ENCODE results near the gene C14orf132. TPM values are rescaled to one million over a fixed set of nuclear protein-coding genes. Genes with fewer than 3 reads are reported as not detected.
A peak's percentile ranks its signal among the peaks of the same experiment; 100 is the strongest.

The C14orf132 gene
- total RNA-seq, 4 donors from 2014 or later = 28.3 to 78.3 (median 59.2) TPM

DNA sequence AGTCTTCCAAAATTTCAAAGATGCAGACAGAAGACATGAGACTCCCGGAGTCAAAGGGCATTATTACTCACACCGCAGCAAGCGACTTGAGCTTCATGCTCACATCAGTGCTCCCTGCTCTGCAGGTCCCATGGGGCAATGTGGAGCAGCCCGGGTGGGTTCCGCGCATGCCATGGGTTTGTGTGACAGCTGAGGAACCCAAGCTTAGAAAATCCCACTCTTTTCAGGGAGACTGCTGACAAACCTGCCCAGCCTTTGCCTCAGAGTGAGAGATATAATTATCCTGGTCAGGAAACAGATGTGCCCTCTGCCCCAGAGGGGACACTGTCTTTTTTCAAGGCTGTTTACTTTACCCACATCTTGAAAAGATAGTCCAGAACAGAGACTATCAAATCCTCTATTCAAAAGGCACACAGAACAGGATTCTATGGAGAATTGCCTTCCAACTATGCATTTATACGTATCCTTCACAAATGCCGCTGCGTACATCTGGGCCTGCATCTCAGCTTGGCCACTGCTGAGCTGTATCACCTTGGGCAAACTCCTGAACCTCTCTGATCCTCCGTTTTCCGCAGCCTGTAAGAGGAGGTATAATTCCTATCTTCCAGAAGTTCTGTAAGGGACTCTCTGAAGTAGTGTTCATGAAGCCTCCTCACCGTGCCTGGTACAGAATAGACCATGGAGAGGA is 16.0 kb downstream of the C14orf132 start:
- WGBS = 75% methylated on average over 12 of the region's 12 CpGs
- peaks cover 13 to 56% (median 48%) of the 10 kb centered on the region in 4 donors for H3K4me1 ChIP-seq
- DNase-seq (ENCODE audit: extremely low spot score) = no peak
- no peaks in the 10 kb centered on the region for H3K27me3 ChIP-seq
- no peaks in the 10 kb centered on the region for H3K9me3 ChIP-seq
- H3K27ac ChIP-seq (replicated peaks in 1 of 4) = peak overlapping the region in 3 of 4 donors; percentile 80 to 88 (median 86)
- H3K4me3 ChIP-seq = no peak overlapping the region
- intact Hi-C loops (cut with DNase I) = no loop called here
- peaks cover 0 to 10% (median 4%) of the 10 kb centered on the region in 4 donors for H3K36me3 ChIP-seq
- TF ChIP-seq, protein P1, sequence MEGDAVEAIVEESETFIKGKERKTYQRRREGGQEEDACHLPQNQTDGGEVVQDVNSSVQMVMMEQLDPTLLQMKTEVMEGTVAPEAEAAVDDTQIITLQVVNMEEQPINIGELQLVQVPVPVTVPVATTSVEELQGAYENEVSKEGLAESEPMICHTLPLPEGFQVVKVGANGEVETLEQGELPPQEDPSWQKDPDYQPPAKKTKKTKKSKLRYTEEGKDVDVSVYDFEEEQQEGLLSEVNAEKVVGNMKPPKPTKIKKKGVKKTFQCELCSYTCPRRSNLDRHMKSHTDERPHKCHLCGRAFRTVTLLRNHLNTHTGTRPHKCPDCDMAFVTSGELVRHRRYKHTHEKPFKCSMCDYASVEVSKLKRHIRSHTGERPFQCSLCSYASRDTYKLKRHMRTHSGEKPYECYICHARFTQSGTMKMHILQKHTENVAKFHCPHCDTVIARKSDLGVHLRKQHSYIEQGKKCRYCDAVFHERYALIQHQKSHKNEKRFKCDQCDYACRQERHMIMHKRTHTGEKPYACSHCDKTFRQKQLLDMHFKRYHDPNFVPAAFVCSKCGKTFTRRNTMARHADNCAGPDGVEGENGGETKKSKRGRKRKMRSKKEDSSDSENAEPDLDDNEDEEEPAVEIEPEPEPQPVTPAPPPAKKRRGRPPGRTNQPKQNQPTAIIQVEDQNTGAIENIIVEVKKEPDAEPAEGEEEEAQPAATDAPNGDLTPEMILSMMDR (IDR thresholded peaks at IDR 0.05) = no peak
- no peak for TF ChIP-seq POLR2AphosphoS5 (IDR thresholded peaks at IDR 0.05)
- TF ChIP-seq POLR2A (IDR thresholded peaks at IDR 0.05; ENCODE audit: low read depth) = no peak
- TF ChIP-seq EP300 (IDR thresholded peaks at IDR 0.05) = no peak

DNA sequence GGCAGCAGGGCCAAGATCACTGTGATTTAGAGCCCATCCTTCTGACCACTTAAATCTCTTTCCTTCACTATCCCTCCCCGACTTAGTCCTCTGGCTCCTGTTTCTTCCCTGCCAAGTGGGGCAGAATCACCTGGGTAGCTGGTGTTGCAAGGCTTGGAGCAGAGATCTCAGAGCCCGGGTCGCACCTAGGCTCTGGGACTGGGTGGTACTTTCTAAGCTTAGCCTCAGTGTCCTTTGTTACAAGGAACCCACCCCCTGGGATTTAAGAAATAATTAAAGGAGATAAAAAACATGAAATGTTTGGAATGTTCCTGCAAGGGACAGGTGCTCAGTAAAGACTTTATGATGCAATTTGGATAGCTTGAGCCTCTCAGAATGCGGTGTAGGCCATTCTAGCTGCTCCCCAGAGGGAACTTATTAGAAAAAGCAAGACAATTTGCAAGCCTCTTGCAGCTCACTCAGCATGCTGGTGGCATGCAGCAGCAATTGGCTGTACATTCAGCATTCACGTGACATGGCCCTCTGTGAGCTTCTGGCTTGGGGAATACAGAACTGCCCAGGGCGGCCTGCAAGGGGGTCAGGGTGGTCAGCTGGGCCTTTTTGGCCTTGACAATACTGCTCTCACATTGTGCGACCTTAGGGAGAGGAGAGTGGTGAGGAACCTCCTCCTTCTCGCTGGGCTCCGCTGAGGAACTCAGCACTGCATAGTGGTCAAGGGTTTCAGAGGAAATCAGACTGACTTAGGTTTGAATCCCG is 16.8 kb downstream of the C14orf132 start:
- WGBS = 92% methylated on average over 9 of the region's 10 CpGs
- TF ChIP-seq POLR2AphosphoS5 (IDR thresholded peaks at IDR 0.05) (no peak), EP300 (IDR thresholded peaks at IDR 0.05) (no peak), POLR2A (IDR thresholded peaks at IDR 0.05; ENCODE audit: low read depth) (no peak)
- TF ChIP-seq, protein P1 (IDR thresholded peaks at IDR 0.05) = no peak
- Histone ChIP-seq H3K9me3 (no peaks in the 10 kb centered on the region), H3K27ac (replicated peaks in 1 of 4) (peak overlapping the region in 1 of 4 donors; percentile 86), H3K36me3 (peaks cover 0 to 10% (median 4%) of the 10 kb centered on the region in 4 donors), H3K27me3 (no peaks in the 10 kb centered on the region), H3K4me3 (no peak overlapping the region), H3K4me1 (peaks cover 8 to 56% (median 48%) of the 10 kb centered on the region in 4 donors)
- DNase-seq (ENCODE audit: extremely low spot score) = no peak
- intact Hi-C loops (cut with DNase I) = no loop called here

DNA sequence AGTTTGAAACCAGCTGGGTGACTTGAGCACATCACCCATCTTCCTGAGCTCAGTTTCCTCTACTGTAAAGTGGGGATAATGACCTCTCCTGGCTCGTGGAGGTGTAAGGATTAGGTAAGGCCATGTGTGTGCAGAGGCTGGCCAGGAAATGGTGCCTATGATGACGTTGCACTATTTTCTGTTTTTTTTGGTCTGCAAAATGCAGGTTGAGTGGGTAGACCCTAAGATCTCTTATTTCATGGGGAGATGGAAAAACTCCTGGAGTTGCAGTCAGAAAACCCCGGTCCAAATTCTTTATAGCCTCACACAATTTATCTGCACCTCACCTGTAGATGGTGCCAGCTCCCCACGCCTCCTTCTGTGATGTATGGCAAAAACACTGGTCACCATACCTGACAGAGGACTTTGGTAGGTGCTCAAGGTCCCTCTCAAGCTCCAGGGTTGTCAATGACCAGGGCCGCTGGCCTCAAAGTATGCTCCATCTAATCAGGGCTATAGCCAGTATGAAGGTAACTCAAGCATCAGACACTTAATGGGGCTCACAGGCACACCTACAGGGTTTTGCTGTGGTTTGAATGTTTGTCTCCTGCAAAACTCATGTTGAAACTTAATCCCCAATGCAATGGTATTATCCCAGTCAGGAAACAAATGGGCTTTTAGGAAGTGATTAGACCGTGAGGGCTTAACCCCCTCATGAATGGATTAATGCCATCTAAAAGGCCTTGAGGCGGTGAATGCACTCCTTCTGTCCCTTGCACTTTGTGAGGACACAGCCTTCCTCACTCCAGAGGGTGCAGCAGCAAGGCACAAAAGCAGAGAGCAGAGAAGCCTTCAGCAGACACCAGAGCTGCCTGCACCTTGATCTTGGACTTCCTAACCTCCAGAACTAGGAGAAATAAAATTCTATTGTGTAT is 17.6 kb downstream of the C14orf132 start:
- intact Hi-C loops (cut with DNase I) = no loop called here
- WGBS = 85% methylated on average over 6 of the region's 7 CpGs
- TF ChIP-seq POLR2AphosphoS5 (IDR thresholded peaks at IDR 0.05) = no peak
- TF ChIP-seq POLR2A (IDR thresholded peaks at IDR 0.05; ENCODE audit: low read depth) = no peak
- TF ChIP-seq EP300 (IDR thresholded peaks at IDR 0.05) = no peak
- TF ChIP-seq, protein P1 (IDR thresholded peaks at IDR 0.05) = no peak
- Histone ChIP-seq H3K36me3 (peaks cover 0 to 10% (median 4%) of the 10 kb centered on the region in 4 donors), H3K4me3 (no peak overlapping the region), H3K27me3 (no peaks in the 10 kb centered on the region), H3K27ac (replicated peaks in 1 of 4) (no peak overlapping the region), H3K4me1 (peaks cover 6 to 58% (median 45%) of the 10 kb centered on the region in 4 donors), H3K9me3 (no peaks in the 10 kb centered on the region)
- no peak for DNase-seq (ENCODE audit: extremely low spot score)

DNA sequence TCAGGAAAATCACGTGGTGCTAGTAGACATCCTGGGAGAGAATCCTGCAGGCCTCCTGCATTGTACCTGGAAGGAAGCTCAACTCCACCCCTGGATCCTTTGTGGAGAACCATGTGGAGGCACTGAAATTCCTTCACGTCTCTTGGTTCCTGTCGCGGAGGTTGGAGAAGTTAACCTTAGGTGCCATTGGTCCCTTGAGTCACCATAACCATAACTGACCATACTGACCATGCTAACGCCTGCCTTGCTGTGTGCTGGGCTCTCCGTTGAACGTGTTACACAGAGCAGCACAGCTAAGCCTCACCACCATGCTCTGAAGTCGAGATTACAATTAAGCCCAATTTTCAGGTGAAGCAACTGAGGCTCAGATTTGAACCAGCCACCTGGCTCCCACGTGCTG is 18.6 kb downstream of the C14orf132 start:
- TF ChIP-seq, protein P1 (IDR thresholded peaks at IDR 0.05) = no peak
- no peak for TF ChIP-seq POLR2AphosphoS5 (IDR thresholded peaks at IDR 0.05)
- Histone ChIP-seq H3K4me1 (peaks cover 6 to 58% (median 38%) of the 10 kb centered on the region in 4 donors), H3K36me3 (peaks cover 0 to 8% (median under 1%) of the 10 kb centered on the region in 4 donors), H3K9me3 (no peaks in the 10 kb centered on the region), H3K4me3 (no peak overlapping the region), H3K27me3 (no peaks in the 10 kb centered on the region), H3K27ac (replicated peaks in 1 of 4) (no peak overlapping the region)
- WGBS = 94% methylated on average over 9 of the region's 9 CpGs
- no peak for DNase-seq (ENCODE audit: extremely low spot score)
- intact Hi-C loops (cut with DNase I) = no loop called here

All from esophagus muscularis mucosa (tissue), 4 donors.